H9 (cell line): Measurements from ENCODE around the gene SLC35E4. TPM values are rescaled to one million over a fixed set of nuclear protein-coding genes. Genes with fewer than 3 reads are reported as not detected.

Experiments used
- DNase-seq: peaks from one replicate; pipeline ENCODE4 v3.0.0-alpha.2; 2017
- H2AFZ ChIP-seq: one replicate; pipeline ENCODE4 v1.6.1; 2013; ENCODE audit warnings: mild to moderate bottlenecking, low read length, control low read depth, moderate library complexity
- H2AK5ac ChIP-seq: 2 replicates; pipeline ENCODE4 v1.6.1; 2013; ENCODE audit warnings: low read length, control low read depth, mixed read lengths; ENCODE audit not compliant: insufficient read length
- H2BK120ac ChIP-seq: one replicate; pipeline ENCODE4 v1.6.1; 2013; ENCODE audit warnings: low read depth, mild to moderate bottlenecking, low read length, control low read depth, inconsistent platforms; ENCODE audit not compliant: poor library complexity, severe bottlenecking
- H2BK12ac ChIP-seq: 2 replicates; pipeline ENCODE4 v1.6.1; 2013; ENCODE audit warnings: low read length, control low read depth, mixed read lengths, low read depth; ENCODE audit not compliant: insufficient read length
- H2BK15ac ChIP-seq: 2 replicates; pipeline ENCODE4 v1.6.1; 2013; ENCODE audit warnings: low read depth, low read length, control low read depth
- H2BK20ac ChIP-seq: one replicate; pipeline ENCODE4 v1.6.1; 2013; ENCODE audit warnings: low read depth, mild to moderate bottlenecking, low read length, control low read depth, inconsistent platforms; ENCODE audit not compliant: poor library complexity, severe bottlenecking
- H2BK5ac ChIP-seq: 2 replicates; pipeline ENCODE4 v1.6.1; 2013; ENCODE audit warnings: low read length, control low read depth, mixed read lengths; ENCODE audit not compliant: insufficient read length
- H3K14ac ChIP-seq: 2 replicates; pipeline ENCODE4 v1.6.1; 2013; ENCODE audit warnings: low read length, control low read depth; ENCODE audit not compliant: insufficient read depth
- H3K18ac ChIP-seq: 2 replicates; pipeline ENCODE4 v1.6.1; 2013; ENCODE audit warnings: low read depth, mild to moderate bottlenecking, mixed read lengths, low read length, control low read depth; ENCODE audit not compliant: insufficient read length
- H3K23ac ChIP-seq: 2 replicates; pipeline ENCODE4 v1.6.1; 2013; ENCODE audit warnings: low read length, control low read depth, mixed read lengths, low read depth; ENCODE audit not compliant: insufficient read length
- H3K23me2 ChIP-seq: 2 replicates; pipeline ENCODE4 v1.6.1; 2013; ENCODE audit warnings: low read depth, mild to moderate bottlenecking, mixed read lengths, low read length, control low read depth; ENCODE audit not compliant: insufficient read length, poor library complexity, severe bottlenecking
- H3K27ac ChIP-seq: 2 replicates; pipeline ENCODE4 v1.5.1; 2013; ENCODE audit warnings: low read length, control low read depth, mixed read lengths, low read depth; ENCODE audit not compliant: insufficient read length
- H3K27me3 ChIP-seq: 2 replicates; pipeline ENCODE4 v1.6.1; 2013; ENCODE audit warnings: low read length, control low read depth, inconsistent platforms; ENCODE audit not compliant: insufficient read depth
- H3K4ac ChIP-seq: 2 replicates; pipeline ENCODE4 v1.6.1; 2013; ENCODE audit warnings: low read depth, mild to moderate bottlenecking, control low read depth, inconsistent platforms, low read length, moderate library complexity
- H3K4me1 ChIP-seq: 2 replicates; pipeline ENCODE4 v1.6.1; 2013; ENCODE audit warnings: low read length, control low read depth, inconsistent platforms; ENCODE audit not compliant: insufficient read depth
- H3K4me2 ChIP-seq: 2 replicates; pipeline ENCODE4 v1.6.1; 2013; ENCODE audit warnings: low read length, control low read depth, mixed read lengths; ENCODE audit not compliant: insufficient read length, insufficient read depth
- H3K56ac ChIP-seq: 2 replicates; pipeline ENCODE4 v1.6.1; 2013; ENCODE audit warnings: low read depth, mild to moderate bottlenecking, mixed read lengths, low read length, control low read depth; ENCODE audit not compliant: insufficient read length
- H3K79me1 ChIP-seq: 2 replicates; pipeline ENCODE4 v1.6.1; 2013; ENCODE audit warnings: low read depth, mild to moderate bottlenecking, moderate library complexity, low read length, control low read depth, inconsistent platforms; ENCODE audit not compliant: insufficient read depth, poor library complexity, severe bottlenecking
- H3K79me2 ChIP-seq: 2 replicates; pipeline ENCODE4 v1.6.1; 2013; ENCODE audit warnings: low read length, control low read depth, inconsistent platforms; ENCODE audit not compliant: insufficient read depth
- H3K9ac ChIP-seq: 2 replicates; pipeline ENCODE4 v1.6.1; 2013; ENCODE audit warnings: low read length, control low read depth, mixed read lengths; ENCODE audit not compliant: insufficient read length; ENCODE audit errors: extremely low read depth
- H3K9me3 ChIP-seq: one replicate; pipeline ENCODE4 v1.6.1; 2013; ENCODE audit warnings: low read depth, low read length, inconsistent platforms; ENCODE audit not compliant: control insufficient read depth
- H3T11ph ChIP-seq: one replicate; pipeline ENCODE4 v1.6.1; 2013; ENCODE audit warnings: mild to moderate bottlenecking, low read length, control low read depth, inconsistent platforms
- H4K20me1 ChIP-seq: one replicate; pipeline ENCODE4 v1.6.1; 2013; ENCODE audit not compliant: control insufficient read depth, insufficient read length, insufficient read depth
- H4K5ac ChIP-seq: 2 replicates; pipeline ENCODE4 v1.6.1; 2013; ENCODE audit warnings: low read depth, mild to moderate bottlenecking, mixed read lengths, low read length, control low read depth; ENCODE audit not compliant: insufficient read length
- H4K8ac ChIP-seq: replicated peaks from 2 replicates; pipeline ENCODE4 v1.6.1; 2013; ENCODE audit warnings: low read length, control low read depth, mixed read lengths, low read depth; ENCODE audit not compliant: insufficient read length
- H4K91ac ChIP-seq: 2 replicates; pipeline ENCODE4 v1.6.1; 2013; ENCODE audit warnings: low read depth, mild to moderate bottlenecking, moderate library complexity, mixed read lengths, low read length, control low read depth; ENCODE audit not compliant: insufficient read length
- H3K27ac Mint-ChIP-seq, 3 experiments: 2 replicates in 2 of 3; 3 replicates in 1 of 3; pipeline ENCODE4 v1.8.0; 2020 to 2021; ENCODE audit warnings: mixed read lengths in 3 of 3, mild to moderate bottlenecking in 1 of 3, moderate library complexity in 1 of 3
- H3K27me3 Mint-ChIP-seq: 2 replicates; pipeline ENCODE4 v1.8.0; 2021; ENCODE audit warnings: low read depth, mild to moderate bottlenecking, moderate library complexity, mixed read lengths
- H3K36me3 Mint-ChIP-seq, 3 experiments: 2 replicates in 2 of 3; 3 replicates in 1 of 3; pipeline ENCODE4 v1.8.0; 2020 to 2021; ENCODE audit warnings: low read depth in 3 of 3, mixed read lengths in 3 of 3; ENCODE audit not compliant: insufficient read depth in 1 of 3
- H3K4me1 Mint-ChIP-seq, 2 experiments: 2 replicates each; pipeline ENCODE4 v1.8.0; 2020; ENCODE audit warnings: mixed read lengths in 2 of 2
- H3K4me3 Mint-ChIP-seq, 2 experiments: 2 replicates in 1 of 2; 3 replicates in 1 of 2; pipeline ENCODE4 v1.8.0; 2020 to 2021; ENCODE audit warnings: mild to moderate bottlenecking in 2 of 2, mixed read lengths in 2 of 2, moderate library complexity in 1 of 2
- H3K9me3 Mint-ChIP-seq, 2 experiments: 2 replicates in 1 of 2; 3 replicates in 1 of 2; pipeline ENCODE4 v1.8.0; 2020; ENCODE audit warnings: mild to moderate bottlenecking in 2 of 2, mixed read lengths in 2 of 2, moderate library complexity in 1 of 2
- CTCF ChIP-seq: fragments of 200-600 bp; sonication (generic); conservative IDR thresholded peaks from 3 replicates; pipeline ENCODE4 v1.8.0; 2021; ENCODE audit warnings: antibody characterized with exemption, mild to moderate bottlenecking
- WGBS: extraction: QIAGEN DNeasy Blood & Tissue Kit; methylation state at CpG from one replicate; pipeline ENCODE4 v1.1.7; 2013; ENCODE audit warnings: missing lambda C conversion rate, low lambda C conversion rate, mixed read lengths; ENCODE audit not compliant: insufficient read length; ENCODE audit errors: extremely low coverage; 5-methylcytosine and 5-hydroxymethylcytosine counted together
- total RNA-seq: library from RNA; stranded (reverse); gene quantifications from 2 replicates; pipeline ENCODE4 v1.2.1, GENCODE V29; 2021

The SLC35E4 gene
- total RNA-seq, 1 experiment from 2014 or later = 3.7 TPM

- H3K9me3 ChIP-seq = no peaks in the 10 kb centered on the region
- no peak overlapping the region for H3K23ac ChIP-seq
- no peak overlapping the region for H2BK15ac ChIP-seq
- H3K27me3 ChIP-seq = no peaks in the 10 kb centered on the region
- Mint-ChIP-seq H3K36me3 (no peaks in the 10 kb centered on the region; a peak in 1 of 7 replicates), H3K4me3 (no peak overlapping the region), H3K27me3 (peaks cover 8% of the 10 kb centered on the region; the same call in 1 of the 2 replicates), H3K27ac (no peak overlapping the region), H3K4me1 (peaks cover 2 to 6% of the 10 kb centered on the region in 2 experiments; a peak in 3 of 4 replicates), H3K9me3 (peaks cover 0 to 3% of the 10 kb centered on the region in 2 experiments; a peak in 2 of 5 replicates)
- TF ChIP-seq CTCF = no peak
- H4K5ac ChIP-seq = no peak overlapping the region
- no peak overlapping the region for H2BK5ac ChIP-seq
- H3K4me2 ChIP-seq = no peak overlapping the region
- no peaks in the 10 kb centered on the region for H3K79me2 ChIP-seq
- H2BK20ac ChIP-seq = no peak overlapping the region
- H3T11ph ChIP-seq = no peak overlapping the region
- H3K18ac ChIP-seq = no peak overlapping the region
- no peak overlapping the region for H4K8ac ChIP-seq
- H2BK120ac ChIP-seq = no peak overlapping the region
- H4K91ac ChIP-seq = no peak overlapping the region
- no CpG with 5 or more reads among the region's 3 CpGs for WGBS
- no peak overlapping the region for H3K14ac ChIP-seq
- no peak overlapping the region for H3K9ac ChIP-seq
- H3K23me2 ChIP-seq = no peaks in the 10 kb centered on the region
- H2AFZ ChIP-seq = no peak overlapping the region
- H4K20me1 ChIP-seq = no peaks in the 10 kb centered on the region
- DNase-seq = no peak
- H2BK12ac ChIP-seq = no peak overlapping the region
- no peak overlapping the region for H2AK5ac ChIP-seq
- no peaks in the 10 kb centered on the region for H3K4me1 ChIP-seq
- H3K79me1 ChIP-seq = no peaks in the 10 kb centered on the region
- H3K27ac ChIP-seq = no peak overlapping the region
- H3K4ac ChIP-seq = no peak overlapping the region
- H3K56ac ChIP-seq = no peak overlapping the region
Measured at GRCh38 chr22:30598986-30599385, 36.6 kb upstream of the SLC35E4 start.
